Endodermal cell (in vitro differentiated cells): Measurements from ENCODE around the gene FAM167B. TPM values are rescaled to one million over a fixed set of nuclear protein-coding genes. Genes with fewer than 3 reads are reported as not detected.

Experiments
- DNase-seq: peaks from one replicate; pipeline ENCODE4 v3.0.0-alpha.2; 2017
- H3K27ac ChIP-seq: 2 replicates; pipeline ENCODE4 v1.5.1; 2013; ENCODE audit warnings: mild to moderate bottlenecking, low read depth, low read length, moderate library complexity
- H3K27me3 ChIP-seq: 2 replicates; pipeline ENCODE4 v1.6.1; 2013; ENCODE audit warnings: mild to moderate bottlenecking, low read length, moderate library complexity; ENCODE audit not compliant: insufficient read depth, control insufficient read depth, poor library complexity, severe bottlenecking
- H3K36me3 ChIP-seq: 2 replicates; pipeline ENCODE4 v1.7.0; 2013; ENCODE audit warnings: mild to moderate bottlenecking, low read length, moderate library complexity; ENCODE audit not compliant: control insufficient read depth, insufficient read depth
- H3K4me1 ChIP-seq: one replicate; pipeline ENCODE4 v1.7.0; 2013; ENCODE audit warnings: low read length; ENCODE audit not compliant: control insufficient read depth, insufficient read depth
- H3K4me3 ChIP-seq: 2 replicates; pipeline ENCODE4 v1.5.1; 2013; ENCODE audit warnings: mild to moderate bottlenecking, low read length, moderate library complexity
- H3K9ac ChIP-seq: 2 replicates; pipeline ENCODE4 v1.6.1; 2013; ENCODE audit warnings: mild to moderate bottlenecking, low read length, moderate library complexity; ENCODE audit not compliant: poor library complexity, severe bottlenecking; ENCODE audit errors: extremely low read depth
- H3K9me3 ChIP-seq: 2 replicates; pipeline ENCODE4 v1.6.1; 2013; ENCODE audit warnings: mild to moderate bottlenecking, low read length, moderate library complexity; ENCODE audit not compliant: control insufficient read depth
- H3K27ac Mint-ChIP-seq: 2 replicates; pipeline ENCODE4 v1.8.0; 2020; ENCODE audit warnings: mixed read lengths
- H3K27me3 Mint-ChIP-seq: 2 replicates; pipeline ENCODE4 v1.8.0; 2021; ENCODE audit warnings: mild to moderate bottlenecking, mixed read lengths; ENCODE audit not compliant: insufficient read depth
- H3K36me3 Mint-ChIP-seq: 2 replicates; pipeline ENCODE4 v1.8.0; 2020; ENCODE audit warnings: low read depth, mixed read lengths
- H3K4me1 Mint-ChIP-seq: 2 replicates; pipeline ENCODE4 v1.8.0; 2020; ENCODE audit warnings: mixed read lengths
- H3K4me3 Mint-ChIP-seq: 2 replicates; pipeline ENCODE4 v1.8.0; 2020; ENCODE audit warnings: mild to moderate bottlenecking, moderate library complexity, mixed read lengths
- H3K9me3 Mint-ChIP-seq: 2 replicates; pipeline ENCODE4 v1.8.0; 2020; ENCODE audit warnings: mild to moderate bottlenecking, mixed read lengths
- CTCF ChIP-seq: fragments of 200-600 bp; sonication (generic); conservative IDR thresholded peaks from 2 replicates; pipeline ENCODE4 v1.5.0; 2021; ENCODE audit warnings: antibody characterized with exemption, mild to moderate bottlenecking
- WGBS, 2 experiments: methylation state at CpG; one replicate each; pipeline versions ENCODE4 v1.1.5 to v1.1.7; 2013; ENCODE audit warnings: missing lambda C conversion rate in 2 of 2, mixed read lengths in 1 of 2; ENCODE audit not compliant: insufficient coverage in 1 of 2, insufficient read length in 1 of 2; 5-methylcytosine and 5-hydroxymethylcytosine counted together
- total RNA-seq, 2 donors: library from RNA; stranded (reverse); fragmentation: NEBNext Ultra II Directional in 1 of 2; extraction: Animal tissue kit (Norgen Biotek cat#: 25700) in 1 of 2; gene quantifications; 2 replicates in 1 of 2; 3 replicates in 1 of 2; pipeline ENCODE4 v1.2.1, GENCODE V29; 2021

Gene FAM167B
- total RNA-seq, 2 donors from 2014 or later = 1.1 to 2.9 TPM

GRCh38 chr1:32224285-32224684 lies 22.7 kb upstream of the FAM167B start:
- WGBS, 2 experiments = 90 to 95% methylated on average over 3 to 4 of the region's 4 CpGs
- Histone ChIP-seq H3K27me3 (no peaks in the 10 kb centered on the region), H3K4me3 (no peak overlapping the region), H3K36me3 (peaks cover 56% of the 10 kb centered on the region), H3K9me3 (no peaks in the 10 kb centered on the region), H3K4me1 (no peaks in the 10 kb centered on the region), H3K27ac (no peak overlapping the region), H3K9ac (no peak overlapping the region)
- Mint-ChIP-seq H3K36me3 (peaks cover 52% of the 10 kb centered on the region), H3K27me3 (no peaks in the 10 kb centered on the region), H3K27ac (no peak overlapping the region), H3K4me1 (peaks cover 9% of the 10 kb centered on the region), H3K9me3 (no peaks in the 10 kb centered on the region), H3K4me3 (peak overlapping the region; percentile 97)
- DNase-seq = no peak
- TF ChIP-seq CTCF = no peak

- no peak for DNase-seq
- Mint-ChIP-seq H3K9me3 (no peaks in the 10 kb centered on the region), H3K27me3 (no peaks in the 10 kb centered on the region), H3K4me1 (no peaks in the 10 kb centered on the region), H3K27ac (no peak overlapping the region), H3K36me3 (peaks cover 37% of the 10 kb centered on the region), H3K4me3 (no peak overlapping the region)
- WGBS, 2 experiments = 90 to 100% methylated on average over 2 to 3 of the region's 3 CpGs
- H3K36me3 ChIP-seq = peaks cover 65% of the 10 kb centered on the region
- no peaks in the 10 kb centered on the region for H3K27me3 ChIP-seq
- H3K9ac ChIP-seq = no peak overlapping the region
- no peak for TF ChIP-seq CTCF
- no peaks in the 10 kb centered on the region for H3K4me1 ChIP-seq
- no peak overlapping the region for H3K4me3 ChIP-seq
- no peak overlapping the region for H3K27ac ChIP-seq
- H3K9me3 ChIP-seq = no peaks in the 10 kb centered on the region
These were observed 18.3 kb upstream of the FAM167B start for GRCh38 chr1:32228771-32229170.

DNA sequence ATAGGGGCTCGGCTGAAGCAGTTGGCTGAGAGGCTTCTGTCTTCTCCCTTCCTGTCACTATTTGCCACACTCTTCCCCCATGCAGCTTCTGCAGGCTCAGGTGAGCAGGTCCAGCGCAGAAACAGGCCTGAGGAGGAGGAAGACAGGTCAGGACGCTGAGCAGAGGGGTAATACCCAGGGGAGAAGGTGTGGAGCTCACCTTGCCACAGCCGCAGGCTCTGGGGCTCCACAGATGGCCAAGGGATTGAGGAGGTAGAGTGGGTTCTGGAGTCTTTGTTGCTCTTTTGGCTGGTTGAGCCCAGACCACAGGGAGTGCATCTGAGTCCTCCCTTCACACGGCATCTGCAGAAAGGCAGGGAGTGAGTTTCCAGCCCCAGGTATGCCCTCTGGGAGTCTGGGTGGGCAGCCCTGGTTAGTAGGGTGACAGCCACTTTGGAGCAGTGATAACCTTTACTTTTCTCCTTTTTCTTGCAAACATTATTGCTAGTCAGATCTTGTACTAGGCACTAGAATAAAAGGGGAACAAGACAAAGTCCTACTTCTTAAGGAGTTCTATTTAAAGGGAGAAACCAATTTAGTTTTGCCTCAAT lies 15.1 kb upstream of the FAM167B start:
- no peak overlapping the region for H3K27ac Mint-ChIP-seq
- Histone ChIP-seq H3K27me3 (no peaks in the 10 kb centered on the region), H3K27ac (peak overlapping the region; percentile 54), H3K36me3 (peaks cover 41% of the 10 kb centered on the region), H3K4me3 (no peak overlapping the region), H3K9me3 (no peaks in the 10 kb centered on the region), H3K9ac (no peak overlapping the region), H3K4me1 (no peaks in the 10 kb centered on the region)
- no peak for DNase-seq
- H3K4me3 Mint-ChIP-seq = no peak overlapping the region
- H3K27me3 Mint-ChIP-seq = no peaks in the 10 kb centered on the region
- 90 to 93% methylated on average over 3 to 5 of the region's 5 CpGs for WGBS, 2 experiments
- H3K9me3 Mint-ChIP-seq = no peaks in the 10 kb centered on the region
- H3K4me1 Mint-ChIP-seq = no peaks in the 10 kb centered on the region
- peaks cover 24% of the 10 kb centered on the region for H3K36me3 Mint-ChIP-seq
- TF ChIP-seq CTCF = no peak
